A549 (cell line): ENCODE results near the gene TAF1B.

ENCODE experiments used
- BHLHE40 ChIP-seq: IDR thresholded peaks from 2 replicates; pipeline ENCODE4 v1.6.1; 2012; ENCODE audit warnings: low read depth, low read length, inconsistent platforms
- MAFK ChIP-seq: fragments of 450-650 bp; IDR thresholded peaks from 2 replicates; pipeline ENCODE4 v1.6.1; 2014; ENCODE audit not compliant: partially characterized antibody
- TF ChIP-seq, protein P1 (sequence below): fragments of >200 bp; sonication (Bioruptor Twin); formaldehyde crosslinking; IDR thresholded peaks from 3 replicates; pipeline ENCODE4 v1.5.1; 2016

- TF ChIP-seq MAFK (no peak), BHLHE40 (no peak)
- TF ChIP-seq, protein P1, sequence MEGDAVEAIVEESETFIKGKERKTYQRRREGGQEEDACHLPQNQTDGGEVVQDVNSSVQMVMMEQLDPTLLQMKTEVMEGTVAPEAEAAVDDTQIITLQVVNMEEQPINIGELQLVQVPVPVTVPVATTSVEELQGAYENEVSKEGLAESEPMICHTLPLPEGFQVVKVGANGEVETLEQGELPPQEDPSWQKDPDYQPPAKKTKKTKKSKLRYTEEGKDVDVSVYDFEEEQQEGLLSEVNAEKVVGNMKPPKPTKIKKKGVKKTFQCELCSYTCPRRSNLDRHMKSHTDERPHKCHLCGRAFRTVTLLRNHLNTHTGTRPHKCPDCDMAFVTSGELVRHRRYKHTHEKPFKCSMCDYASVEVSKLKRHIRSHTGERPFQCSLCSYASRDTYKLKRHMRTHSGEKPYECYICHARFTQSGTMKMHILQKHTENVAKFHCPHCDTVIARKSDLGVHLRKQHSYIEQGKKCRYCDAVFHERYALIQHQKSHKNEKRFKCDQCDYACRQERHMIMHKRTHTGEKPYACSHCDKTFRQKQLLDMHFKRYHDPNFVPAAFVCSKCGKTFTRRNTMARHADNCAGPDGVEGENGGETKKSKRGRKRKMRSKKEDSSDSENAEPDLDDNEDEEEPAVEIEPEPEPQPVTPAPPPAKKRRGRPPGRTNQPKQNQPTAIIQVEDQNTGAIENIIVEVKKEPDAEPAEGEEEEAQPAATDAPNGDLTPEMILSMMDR, result no peak
These were observed 14.8 kb downstream of the TAF1B start for GRCh38 chr2:9857814-9858729.
